ENCODE measurements around the gene PTGIS.

GRCh38 chr20:49510562-49511122, 57.3 kb downstream of the PTGIS start:
- TF ChIP-seq, protein P1, sequence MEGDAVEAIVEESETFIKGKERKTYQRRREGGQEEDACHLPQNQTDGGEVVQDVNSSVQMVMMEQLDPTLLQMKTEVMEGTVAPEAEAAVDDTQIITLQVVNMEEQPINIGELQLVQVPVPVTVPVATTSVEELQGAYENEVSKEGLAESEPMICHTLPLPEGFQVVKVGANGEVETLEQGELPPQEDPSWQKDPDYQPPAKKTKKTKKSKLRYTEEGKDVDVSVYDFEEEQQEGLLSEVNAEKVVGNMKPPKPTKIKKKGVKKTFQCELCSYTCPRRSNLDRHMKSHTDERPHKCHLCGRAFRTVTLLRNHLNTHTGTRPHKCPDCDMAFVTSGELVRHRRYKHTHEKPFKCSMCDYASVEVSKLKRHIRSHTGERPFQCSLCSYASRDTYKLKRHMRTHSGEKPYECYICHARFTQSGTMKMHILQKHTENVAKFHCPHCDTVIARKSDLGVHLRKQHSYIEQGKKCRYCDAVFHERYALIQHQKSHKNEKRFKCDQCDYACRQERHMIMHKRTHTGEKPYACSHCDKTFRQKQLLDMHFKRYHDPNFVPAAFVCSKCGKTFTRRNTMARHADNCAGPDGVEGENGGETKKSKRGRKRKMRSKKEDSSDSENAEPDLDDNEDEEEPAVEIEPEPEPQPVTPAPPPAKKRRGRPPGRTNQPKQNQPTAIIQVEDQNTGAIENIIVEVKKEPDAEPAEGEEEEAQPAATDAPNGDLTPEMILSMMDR (IDR thresholded peaks at IDR 0.05) = no peak
- TF ChIP-seq ZFX (IDR thresholded peaks at IDR 0.05; ENCODE audit: borderline replicate concordance) = no peak

Data from 22Rv1 (cell line).